Smooth muscle cell (in vitro differentiated cells): Measurements from ENCODE around the gene TOR1A. TPM values are rescaled to one million over a fixed set of nuclear protein-coding genes. Genes with fewer than 3 reads are reported as not detected.
"Not testable (repeated sequence)": the region's sequence is repeated elsewhere in the genome, so short reads cannot be mapped to it uniquely, and the experiment has no call there.

Experiments
- DNase-seq: peaks from one replicate; lab custom pipeline; 2025; ENCODE audit not compliant: unreplicated experiment; lab: John Stamatoyannopoulos, UW
- H2AFZ ChIP-seq: fragments of 200-600 bp; sonication (generic); 2 replicates; pipeline ENCODE4 v1.6.0; 2016; ENCODE audit warnings: antibody characterized with exemption, low read depth, mild to moderate bottlenecking
- H3F3A ChIP-seq: fragments of 200-600 bp; sonication (generic); 2 replicates; pipeline ENCODE4 v1.6.0; 2017; ENCODE audit warnings: antibody characterized with exemption, low read depth
- H3K27ac ChIP-seq: fragments of 200-600 bp; sonication (generic); 2 replicates; pipeline ENCODE4 v1.5.1; 2016; ENCODE audit warnings: low read depth, mild to moderate bottlenecking
- H3K27me3 ChIP-seq: fragments of 200-600 bp; sonication (generic); 2 replicates; pipeline ENCODE4 v1.6.1; 2016; ENCODE audit warnings: low read depth, mild to moderate bottlenecking
- H3K36me3 ChIP-seq: fragments of 200-600 bp; sonication (generic); 2 replicates; pipeline ENCODE4 v1.5.1; 2016; ENCODE audit warnings: low read depth
- H3K4me1 ChIP-seq: fragments of 200-600 bp; sonication (generic); 2 replicates; pipeline ENCODE4 v1.5.1; 2016; ENCODE audit warnings: low read depth
- H3K4me2 ChIP-seq: fragments of 200-600 bp; sonication (generic); 2 replicates; pipeline ENCODE4 v1.6.0; 2016; ENCODE audit warnings: mild to moderate bottlenecking
- H3K4me3 ChIP-seq: fragments of 200-600 bp; sonication (generic); 2 replicates; pipeline ENCODE4 v1.5.1; 2016; ENCODE audit warnings: mild to moderate bottlenecking
- H3K79me2 ChIP-seq: fragments of 200-600 bp; sonication (generic); 2 replicates; pipeline ENCODE4 v1.6.0; 2016; ENCODE audit warnings: low read depth, mild to moderate bottlenecking
- H3K9ac ChIP-seq: fragments of 200-600 bp; sonication (generic); 2 replicates; pipeline ENCODE4 v1.6.0; 2016; ENCODE audit warnings: low read depth
- H3K9me3 ChIP-seq: fragments of 200-600 bp; sonication (generic); replicated peaks from 2 replicates; pipeline ENCODE4 v1.5.1; 2016; ENCODE audit warnings: low read depth
- H4K20me1 ChIP-seq: fragments of 200-600 bp; sonication (generic); 2 replicates; pipeline ENCODE4 v1.6.0; 2016; ENCODE audit warnings: low read depth
- CTCF ChIP-seq: fragments of 200-600 bp; sonication (generic); IDR thresholded peaks from 2 replicates; pipeline ENCODE4 v1.5.1; 2017; ENCODE audit warnings: borderline replicate concordance, mild to moderate bottlenecking, antibody characterized with exemption; ENCODE audit not compliant: insufficient read depth, poor library complexity, severe bottlenecking
- WGBS: methylation state at CpG from one replicate; pipeline ENCODE4 v1.1.7; 2016; ENCODE audit warnings: low lambda C conversion rate; 5-methylcytosine and 5-hydroxymethylcytosine counted together
- polyA plus RNA-seq: library from polyadenylated mRNA; unstranded; fragments of >200 nt; fragmentation: Nextera tagmentation; extraction: Ambion mirVana; gene quantifications from 2 replicates; pipeline ENCODE4 v1.2.1, GENCODE V29; 2016
- total RNA-seq: library from RNA; depleted of rRNA; stranded (reverse); fragments of >200 nt; gene quantifications from 2 replicates; pipeline ENCODE4 v1.2.3, GENCODE V29; 2014

TOR1A gene
- total and polyA plus RNA-seq, 2 experiments from 2014 or later: 38.5 to 46.1 TPM

DNA sequence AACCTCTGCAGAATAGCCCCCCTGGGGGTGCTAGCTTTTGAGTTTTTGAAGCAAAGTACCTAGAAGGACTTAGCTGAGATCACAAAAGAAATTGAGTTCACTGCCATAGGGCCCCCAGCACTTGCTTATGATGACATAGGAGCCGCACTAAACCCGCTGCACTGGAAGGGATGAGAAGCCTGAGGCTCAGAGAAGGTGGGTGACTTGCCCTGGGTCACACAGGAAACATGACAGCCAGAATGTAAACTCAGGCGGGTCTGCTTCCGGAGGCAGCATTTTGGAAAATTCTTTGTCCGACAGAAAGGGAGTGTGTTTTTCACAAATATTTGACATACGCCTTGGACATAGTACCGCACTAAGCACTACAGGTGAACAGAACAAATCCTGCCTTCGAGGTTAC is 29.4 kb downstream of the TOR1A start:
- Histone ChIP-seq H3K27ac (no peak overlapping the region), H3K27me3 (peaks cover 21% of the 10 kb centered on the region), H4K20me1 (no peaks in the 10 kb centered on the region), H3K79me2 (no peaks in the 10 kb centered on the region), H3F3A (no peaks in the 10 kb centered on the region), H3K9ac (no peak overlapping the region), H3K36me3 (no peaks in the 10 kb centered on the region), H3K9me3 (no peaks in the 10 kb centered on the region), H3K4me3 (no peak overlapping the region), H2AFZ (no peak overlapping the region), H3K4me1 (no peaks in the 10 kb centered on the region), H3K4me2 (no peak overlapping the region)
- DNase-seq: no peak
- TF ChIP-seq CTCF: no peak
- WGBS: 86% methylated on average over 8 of the region's 8 CpGs

GRCh38 chr9:129786481-129786880 is 37.5 kb downstream of the TOR1A start:
- H3K79me2 ChIP-seq: no peaks in the 10 kb centered on the region
- no peak overlapping the region for H3K4me2 ChIP-seq
- no peaks in the 10 kb centered on the region for H3K4me1 ChIP-seq
- no peaks in the 10 kb centered on the region for H3K9me3 ChIP-seq
- DNase-seq: no peak
- no peak overlapping the region for H3K27ac ChIP-seq
- peaks cover 5% of the 10 kb centered on the region for H3K27me3 ChIP-seq
- WGBS: 82% methylated on average over 10 of the region's 10 CpGs
- no peak overlapping the region for H2AFZ ChIP-seq
- no peaks in the 10 kb centered on the region for H4K20me1 ChIP-seq
- no peaks in the 10 kb centered on the region for H3K36me3 ChIP-seq
- no peaks in the 10 kb centered on the region for H3F3A ChIP-seq
- H3K9ac ChIP-seq: no peak overlapping the region
- no peak overlapping the region for H3K4me3 ChIP-seq
- TF ChIP-seq CTCF: no peak

DNA sequence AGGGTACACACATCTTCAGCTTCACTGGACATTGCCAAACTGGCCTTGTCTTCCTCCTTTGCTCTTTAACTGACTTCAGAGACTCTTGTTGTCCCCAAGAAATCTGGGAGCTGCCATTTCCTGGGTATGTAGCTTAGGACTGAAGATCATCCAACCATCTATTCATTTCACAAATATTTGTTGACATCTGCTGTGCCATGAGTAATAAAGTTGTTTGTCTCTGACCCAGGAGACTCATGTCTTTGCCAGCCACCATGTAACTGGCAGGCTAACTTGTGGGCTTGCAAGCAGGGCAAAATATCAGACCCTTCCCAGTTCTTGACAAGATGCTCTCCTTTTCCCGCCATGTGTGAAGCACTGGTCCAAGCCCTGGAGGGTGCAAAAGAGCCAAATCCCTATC is 38.1 kb downstream of the TOR1A start:
- 100% methylated on average over 1 of the region's 1 CpG for WGBS
- TF ChIP-seq CTCF: no peak

DNA sequence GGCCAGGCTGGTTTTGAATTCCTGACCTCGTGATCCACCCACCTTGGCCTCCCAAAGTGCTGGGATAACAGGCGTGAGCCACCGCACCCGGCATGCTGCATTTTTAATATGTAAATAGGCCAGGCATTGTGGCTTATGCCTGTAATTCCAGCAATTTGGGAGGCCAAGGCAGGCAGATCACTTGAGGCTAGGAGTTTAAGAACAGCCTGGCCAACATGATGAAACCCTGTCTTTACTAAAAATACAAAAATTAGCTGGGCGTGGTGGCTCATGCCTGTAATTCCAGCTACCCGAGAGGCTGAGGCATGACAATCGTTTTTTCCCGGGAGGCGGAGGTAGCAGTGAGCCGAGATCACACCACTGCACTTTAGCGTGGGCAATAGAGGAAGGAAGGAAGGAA is 39.0 kb downstream of the TOR1A start:
- not testable (repeated sequence) for H3K9ac ChIP-seq, H3K27me3 ChIP-seq, H3K4me1 ChIP-seq, H3K27ac ChIP-seq, H3K79me2 ChIP-seq, H3K4me2 ChIP-seq, DNase-seq, H3K36me3 ChIP-seq, H3K9me3 ChIP-seq, H2AFZ ChIP-seq, H3K4me3 ChIP-seq, H3F3A ChIP-seq, H4K20me1 ChIP-seq
- WGBS: 74% methylated on average over 11 of the region's 11 CpGs

More for the DNA sequence above, 38.1 kb downstream of the TOR1A start:
- Histone ChIP-seq H3K27ac (no peak overlapping the region), H3K4me1 (no peaks in the 10 kb centered on the region), H4K20me1 (no peaks in the 10 kb centered on the region), H3K9ac (no peak overlapping the region), H3F3A (no peaks in the 10 kb centered on the region), H3K36me3 (no peaks in the 10 kb centered on the region), H3K79me2 (no peaks in the 10 kb centered on the region), H3K4me3 (no peak overlapping the region), H3K9me3 (no peaks in the 10 kb centered on the region), H2AFZ (no peak overlapping the region), H3K4me2 (no peak overlapping the region), H3K27me3 (peaks cover 5% of the 10 kb centered on the region)
- no peak for DNase-seq
